Measurements from ENCODE around the gene PCDHA1.

DNA sequence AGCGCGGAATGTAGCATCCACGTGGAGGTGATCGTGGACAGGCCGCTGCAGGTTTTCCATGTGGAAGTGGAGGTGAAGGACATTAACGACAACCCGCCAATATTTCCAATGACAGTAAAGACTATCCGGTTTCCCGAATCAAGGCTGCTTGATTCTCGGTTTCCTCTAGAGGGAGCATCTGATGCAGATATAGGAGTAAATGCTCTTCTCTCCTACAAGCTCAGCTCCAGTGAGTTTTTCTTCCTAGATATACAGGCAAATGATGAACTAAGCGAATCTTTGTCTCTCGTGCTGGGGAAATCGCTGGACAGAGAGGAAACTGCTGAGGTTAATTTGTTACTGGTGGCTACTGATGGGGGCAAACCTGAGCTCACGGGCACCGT, 9.3 kb downstream of the PCDHA1 start:
- TF ChIP-seq, protein P1, sequence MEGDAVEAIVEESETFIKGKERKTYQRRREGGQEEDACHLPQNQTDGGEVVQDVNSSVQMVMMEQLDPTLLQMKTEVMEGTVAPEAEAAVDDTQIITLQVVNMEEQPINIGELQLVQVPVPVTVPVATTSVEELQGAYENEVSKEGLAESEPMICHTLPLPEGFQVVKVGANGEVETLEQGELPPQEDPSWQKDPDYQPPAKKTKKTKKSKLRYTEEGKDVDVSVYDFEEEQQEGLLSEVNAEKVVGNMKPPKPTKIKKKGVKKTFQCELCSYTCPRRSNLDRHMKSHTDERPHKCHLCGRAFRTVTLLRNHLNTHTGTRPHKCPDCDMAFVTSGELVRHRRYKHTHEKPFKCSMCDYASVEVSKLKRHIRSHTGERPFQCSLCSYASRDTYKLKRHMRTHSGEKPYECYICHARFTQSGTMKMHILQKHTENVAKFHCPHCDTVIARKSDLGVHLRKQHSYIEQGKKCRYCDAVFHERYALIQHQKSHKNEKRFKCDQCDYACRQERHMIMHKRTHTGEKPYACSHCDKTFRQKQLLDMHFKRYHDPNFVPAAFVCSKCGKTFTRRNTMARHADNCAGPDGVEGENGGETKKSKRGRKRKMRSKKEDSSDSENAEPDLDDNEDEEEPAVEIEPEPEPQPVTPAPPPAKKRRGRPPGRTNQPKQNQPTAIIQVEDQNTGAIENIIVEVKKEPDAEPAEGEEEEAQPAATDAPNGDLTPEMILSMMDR (IDR thresholded peaks at IDR 0.05), result no peak
- no peak for TF ChIP-seq POLR2AphosphoS5 (IDR thresholded peaks at IDR 0.05; ENCODE audit: low read depth, low read length)
- TF ChIP-seq SIN3A (IDR thresholded peaks at IDR 0.05; ENCODE audit: borderline replicate concordance, insufficient read depth, low read depth, low read length), result no peak
- TF ChIP-seq, protein P2, sequence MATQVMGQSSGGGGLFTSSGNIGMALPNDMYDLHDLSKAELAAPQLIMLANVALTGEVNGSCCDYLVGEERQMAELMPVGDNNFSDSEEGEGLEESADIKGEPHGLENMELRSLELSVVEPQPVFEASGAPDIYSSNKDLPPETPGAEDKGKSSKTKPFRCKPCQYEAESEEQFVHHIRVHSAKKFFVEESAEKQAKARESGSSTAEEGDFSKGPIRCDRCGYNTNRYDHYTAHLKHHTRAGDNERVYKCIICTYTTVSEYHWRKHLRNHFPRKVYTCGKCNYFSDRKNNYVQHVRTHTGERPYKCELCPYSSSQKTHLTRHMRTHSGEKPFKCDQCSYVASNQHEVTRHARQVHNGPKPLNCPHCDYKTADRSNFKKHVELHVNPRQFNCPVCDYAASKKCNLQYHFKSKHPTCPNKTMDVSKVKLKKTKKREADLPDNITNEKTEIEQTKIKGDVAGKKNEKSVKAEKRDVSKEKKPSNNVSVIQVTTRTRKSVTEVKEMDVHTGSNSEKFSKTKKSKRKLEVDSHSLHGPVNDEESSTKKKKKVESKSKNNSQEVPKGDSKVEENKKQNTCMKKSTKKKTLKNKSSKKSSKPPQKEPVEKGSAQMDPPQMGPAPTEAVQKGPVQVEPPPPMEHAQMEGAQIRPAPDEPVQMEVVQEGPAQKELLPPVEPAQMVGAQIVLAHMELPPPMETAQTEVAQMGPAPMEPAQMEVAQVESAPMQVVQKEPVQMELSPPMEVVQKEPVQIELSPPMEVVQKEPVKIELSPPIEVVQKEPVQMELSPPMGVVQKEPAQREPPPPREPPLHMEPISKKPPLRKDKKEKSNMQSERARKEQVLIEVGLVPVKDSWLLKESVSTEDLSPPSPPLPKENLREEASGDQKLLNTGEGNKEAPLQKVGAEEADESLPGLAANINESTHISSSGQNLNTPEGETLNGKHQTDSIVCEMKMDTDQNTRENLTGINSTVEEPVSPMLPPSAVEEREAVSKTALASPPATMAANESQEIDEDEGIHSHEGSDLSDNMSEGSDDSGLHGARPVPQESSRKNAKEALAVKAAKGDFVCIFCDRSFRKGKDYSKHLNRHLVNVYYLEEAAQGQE (IDR thresholded peaks at IDR 0.05; ENCODE audit: insufficient read depth in 1 of 2, low read depth in 2 of 2, low read length in 1 of 2), result no peak
- no peak for TF ChIP-seq TCF7L2 (IDR thresholded peaks at IDR 0.05; ENCODE audit: low read depth, low read length)
